Right renal pelvis (tissue), 4 donors: ENCODE results near the gene NKAIN2. TPM values are rescaled to one million over a fixed set of nuclear protein-coding genes. Genes with fewer than 3 reads are reported as not detected.

Source experiments
- DNase-seq, 4 donors: peaks; one replicate each; pipeline ENCODE4 v3.0.0-alpha.2; 2013; ENCODE audit warnings: low read depth in 4 of 4, low spot score in 3 of 4, missing footprints in 1 of 4
- polyA plus RNA-seq, 4 donors: library from polyadenylated mRNA; unstranded; fragments of 120-200 nt; gene quantifications; one replicate each; pipeline ENCODE4 v1.2.1, GENCODE V29; 2013; ENCODE audit not compliant: insufficient read length in 4 of 4

Gene NKAIN2
- polyA plus RNA-seq, 4 donors, result 16.1 to 34.6 (median 23.6) TPM

DNA sequence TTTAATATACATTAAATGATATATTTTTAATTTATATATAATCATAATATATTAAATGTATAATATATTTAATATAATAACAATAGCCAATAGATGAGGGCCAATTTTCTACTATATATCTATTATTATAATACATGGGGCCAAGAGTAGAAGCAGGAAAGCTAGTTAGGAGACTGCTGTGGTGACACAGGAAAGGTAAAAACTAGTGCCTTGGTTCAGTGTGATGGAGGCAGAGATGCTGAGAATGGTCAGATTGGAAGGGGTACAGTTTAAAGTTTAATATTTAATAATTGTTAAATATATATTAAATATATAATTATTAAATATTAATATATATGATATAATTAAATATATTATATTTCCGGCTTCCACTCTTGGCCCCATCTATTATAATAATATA lies 1055.7 kb downstream of the NKAIN2 start:
- no peak for DNase-seq

DNA sequence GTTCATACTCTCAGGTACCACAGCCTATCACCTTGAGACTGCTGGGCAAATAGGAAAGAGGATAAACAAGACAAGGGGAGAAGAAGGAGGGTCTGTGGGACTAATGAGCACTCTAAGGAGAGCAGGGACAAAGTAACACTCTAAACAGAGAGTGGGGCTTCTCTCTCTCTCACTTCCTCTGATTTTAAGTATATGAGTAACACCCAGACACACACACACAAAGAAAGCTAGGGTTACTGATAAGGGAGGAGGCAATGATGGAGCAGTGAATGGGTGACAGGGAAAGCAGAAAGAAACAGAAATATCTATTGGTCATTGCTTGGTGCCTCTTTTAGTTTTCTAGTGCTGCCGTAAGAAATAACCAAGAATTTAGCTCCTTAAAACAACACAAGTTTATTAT lies 1062.4 kb downstream of the NKAIN2 start:
- DNase-seq, result no peak

DNA sequence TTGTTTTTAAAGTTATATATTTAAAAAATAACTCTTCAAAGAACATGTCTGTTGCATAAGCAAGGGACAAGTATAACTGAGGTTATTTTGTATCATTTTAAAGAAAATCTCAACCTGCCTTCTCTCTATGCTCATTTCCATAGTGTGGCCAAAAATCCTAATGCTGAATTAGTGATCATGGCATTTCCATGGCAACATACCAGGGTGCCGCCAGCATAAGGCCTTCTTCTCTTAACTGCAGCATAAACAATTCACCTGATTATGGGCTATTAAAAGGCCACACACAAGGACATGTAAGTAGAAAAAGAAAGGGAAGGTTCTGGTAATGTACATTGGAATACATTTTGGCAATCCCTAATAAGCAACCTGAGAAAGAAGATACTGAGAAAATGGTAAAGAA lies 1063.5 kb downstream of the NKAIN2 start:
- no peak for DNase-seq

DNA sequence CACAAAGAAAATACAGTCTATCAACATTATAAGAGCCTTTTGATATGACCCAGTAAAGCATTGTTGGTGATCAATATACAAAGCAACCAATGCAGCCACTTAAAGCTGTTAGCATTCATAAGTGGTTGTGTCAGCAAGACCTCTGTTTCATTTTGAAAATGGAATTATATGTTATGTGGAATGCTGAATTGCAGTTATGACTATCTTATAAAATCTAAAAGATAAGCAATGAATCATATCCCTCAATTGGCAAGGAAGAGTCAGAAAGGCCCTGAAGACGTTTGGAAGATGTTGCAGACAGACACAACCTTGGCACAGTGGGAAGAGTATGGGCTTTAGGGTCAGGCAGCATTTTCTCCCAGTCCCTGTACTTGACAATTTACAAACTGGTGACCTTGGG lies 1064.8 kb downstream of the NKAIN2 start:
- DNase-seq, result no peak

DNA sequence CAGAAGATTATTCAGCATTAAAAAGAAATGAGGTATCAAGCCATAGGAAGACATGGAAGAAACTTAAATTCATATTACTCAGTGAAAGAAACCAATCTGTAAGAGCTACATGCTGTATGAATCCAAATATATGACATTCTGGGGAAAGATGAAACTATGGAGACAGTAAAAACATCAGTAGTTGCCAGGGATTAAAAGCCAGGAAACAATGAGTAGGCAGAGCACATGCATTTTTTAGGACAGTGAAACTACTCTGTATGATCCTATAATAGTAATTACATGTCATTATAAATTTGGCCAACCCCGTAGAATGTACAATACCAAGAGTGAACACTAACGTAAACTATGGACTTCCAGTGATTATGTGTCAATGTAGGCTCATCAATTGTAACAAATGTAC lies 1065.8 kb downstream of the NKAIN2 start:
- no peak for DNase-seq

DNA sequence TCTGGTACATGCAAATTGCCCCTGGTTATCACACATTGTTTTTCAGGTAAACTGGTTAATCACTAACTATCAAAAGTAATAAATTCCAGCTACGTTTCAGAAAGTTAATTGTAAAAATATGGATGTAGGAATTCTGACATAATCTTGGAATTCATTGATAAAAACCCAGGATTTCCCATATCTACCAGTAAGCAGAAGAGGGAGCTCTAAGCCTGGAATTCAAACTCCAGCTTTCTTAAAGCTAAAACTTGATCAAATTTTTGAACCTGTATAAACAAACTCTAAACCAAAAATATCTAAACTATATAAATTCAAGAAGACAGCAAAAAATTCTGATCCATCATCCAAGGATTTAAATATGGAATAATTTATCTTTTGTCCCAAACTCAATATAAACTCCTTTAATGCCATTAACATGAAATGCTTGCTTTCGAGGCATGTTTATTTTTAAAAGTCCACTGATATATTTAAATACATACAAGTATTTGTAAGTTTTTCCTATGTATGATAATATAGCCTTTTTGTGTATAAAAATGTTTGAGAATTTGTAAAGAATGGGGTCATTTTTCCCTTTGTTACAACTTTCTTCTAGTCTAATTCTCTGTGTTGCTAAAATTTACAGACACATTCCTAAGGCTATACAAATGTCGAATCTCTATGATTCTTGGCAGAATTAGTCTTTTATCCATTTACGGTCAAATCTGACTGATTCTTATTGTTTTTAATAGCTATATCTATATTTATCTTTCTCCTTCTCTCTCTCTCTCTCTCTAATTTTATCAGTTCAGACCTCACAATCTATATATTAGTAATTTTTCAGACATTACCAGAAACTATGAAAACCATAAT lies 1067.2 kb downstream of the NKAIN2 start:
- peak in 1 of 4 donors; percentile 7 for DNase-seq

DNA sequence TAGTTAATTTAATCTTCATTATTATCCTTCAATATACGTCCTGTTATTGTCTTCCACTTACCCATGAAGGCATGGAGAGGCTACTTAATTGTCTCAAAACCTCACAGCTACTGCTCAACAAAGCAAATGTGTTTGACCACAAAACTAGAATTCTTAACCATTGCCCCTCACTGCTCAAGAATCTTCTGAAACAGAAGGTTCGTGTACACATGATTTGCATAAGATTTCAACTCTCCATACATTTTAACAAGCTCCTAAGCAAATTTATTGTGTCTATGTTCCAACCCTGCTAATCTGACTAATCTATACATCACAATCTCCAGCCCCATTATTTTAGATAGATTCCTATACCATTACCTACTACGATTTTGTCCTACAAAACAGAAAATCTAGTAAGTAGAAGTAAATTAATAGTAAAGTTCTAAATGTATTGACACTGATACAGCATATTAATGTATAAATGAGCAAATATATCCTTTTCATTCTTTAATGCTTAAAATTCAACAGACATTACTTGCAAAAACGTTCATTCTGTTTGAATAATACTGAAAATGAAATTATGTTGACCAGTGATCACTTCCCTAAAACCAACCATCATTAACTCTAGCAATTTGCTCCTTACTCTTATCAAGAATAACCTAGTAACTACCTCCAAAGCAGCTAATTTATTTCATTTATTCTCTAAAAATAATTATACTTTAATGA lies 1068.8 kb downstream of the NKAIN2 start:
- DNase-seq, result no peak

DNA sequence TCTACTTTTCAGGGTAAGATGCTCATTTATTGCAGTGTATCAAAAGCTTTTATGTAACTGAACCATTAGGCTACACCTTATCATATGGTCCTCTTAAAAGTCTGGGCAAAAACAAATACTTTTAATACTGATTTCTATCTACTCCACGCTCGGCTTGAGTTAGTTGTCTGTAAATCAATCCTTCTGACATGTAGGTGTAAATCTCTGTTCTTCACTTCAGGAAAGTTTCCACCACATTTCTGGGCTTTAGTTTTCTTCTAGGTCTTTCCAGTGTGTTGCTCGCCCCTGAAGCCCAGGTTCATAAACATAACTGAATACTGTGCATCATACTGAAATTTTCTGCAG lies 1069.4 kb downstream of the NKAIN2 start:
- DNase-seq, result no peak

Other genes starting within 250 kb of the NKAIN2 start
- 1 to 10 TPM; 1.8 to 3.8 (median 3.2) TPM for gene TRDN, start 166.9 kb upstream of the NKAIN2 start, polyA plus RNA-seq